ENCODE results near the gene ANKMY1.

DNA sequence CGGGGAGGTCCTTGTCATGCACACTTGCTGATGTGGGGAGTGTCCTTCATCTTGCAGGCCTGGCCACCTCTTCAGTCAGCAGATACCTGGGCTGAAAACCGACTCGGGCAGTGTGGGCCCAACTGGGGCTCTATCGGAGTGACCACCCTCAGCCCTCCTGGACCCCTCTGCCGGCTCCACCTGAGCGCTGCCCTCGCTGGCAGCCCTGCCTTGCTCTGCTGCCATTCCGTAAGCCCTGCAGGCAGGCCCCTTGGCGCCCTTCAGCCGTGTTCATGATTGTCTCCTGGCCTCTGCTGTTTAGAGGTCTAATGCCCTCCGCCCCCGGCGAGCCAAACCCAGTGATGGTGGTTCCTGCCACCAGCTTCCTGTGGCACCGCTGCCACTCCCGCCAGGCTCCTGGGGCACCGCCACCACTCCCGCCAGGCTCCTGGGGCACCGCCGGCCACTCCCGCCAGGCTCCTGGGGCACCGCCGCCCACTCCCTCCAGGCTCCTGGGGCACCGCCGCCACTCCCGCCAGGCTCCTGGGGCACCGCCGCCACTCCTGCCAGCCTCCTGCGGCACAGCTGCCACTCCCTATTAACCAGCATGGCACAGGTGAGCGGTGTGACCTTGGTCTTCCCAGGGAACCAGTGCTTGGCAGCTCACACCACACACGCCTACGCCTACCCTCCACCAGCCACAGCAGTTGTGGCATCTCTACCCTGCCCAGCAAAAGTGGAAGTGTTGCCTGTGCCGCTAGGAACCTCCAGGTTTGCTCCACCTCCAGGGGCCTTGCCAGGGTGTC, 44.7 kb upstream of the ANKMY1 start:
- TF ChIP-seq, protein P1, sequence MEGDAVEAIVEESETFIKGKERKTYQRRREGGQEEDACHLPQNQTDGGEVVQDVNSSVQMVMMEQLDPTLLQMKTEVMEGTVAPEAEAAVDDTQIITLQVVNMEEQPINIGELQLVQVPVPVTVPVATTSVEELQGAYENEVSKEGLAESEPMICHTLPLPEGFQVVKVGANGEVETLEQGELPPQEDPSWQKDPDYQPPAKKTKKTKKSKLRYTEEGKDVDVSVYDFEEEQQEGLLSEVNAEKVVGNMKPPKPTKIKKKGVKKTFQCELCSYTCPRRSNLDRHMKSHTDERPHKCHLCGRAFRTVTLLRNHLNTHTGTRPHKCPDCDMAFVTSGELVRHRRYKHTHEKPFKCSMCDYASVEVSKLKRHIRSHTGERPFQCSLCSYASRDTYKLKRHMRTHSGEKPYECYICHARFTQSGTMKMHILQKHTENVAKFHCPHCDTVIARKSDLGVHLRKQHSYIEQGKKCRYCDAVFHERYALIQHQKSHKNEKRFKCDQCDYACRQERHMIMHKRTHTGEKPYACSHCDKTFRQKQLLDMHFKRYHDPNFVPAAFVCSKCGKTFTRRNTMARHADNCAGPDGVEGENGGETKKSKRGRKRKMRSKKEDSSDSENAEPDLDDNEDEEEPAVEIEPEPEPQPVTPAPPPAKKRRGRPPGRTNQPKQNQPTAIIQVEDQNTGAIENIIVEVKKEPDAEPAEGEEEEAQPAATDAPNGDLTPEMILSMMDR (conservative IDR thresholded peaks at IDR 0.05; ENCODE audit: low read length): no peak
- no peak for TF ChIP-seq EZH2phosphoT487 (IDR thresholded peaks at IDR 0.05; ENCODE audit: borderline replicate concordance)
